TTC549 (cell line): ENCODE data around the gene ARID1B.

Source experiments
- FAIRE-seq: peaks from 2 replicates; lab custom pipeline; 2012; peaks lifted over from hg19 to GRCh38; lab: Jason Lieb, UNC

The ARID1B gene

DNA sequence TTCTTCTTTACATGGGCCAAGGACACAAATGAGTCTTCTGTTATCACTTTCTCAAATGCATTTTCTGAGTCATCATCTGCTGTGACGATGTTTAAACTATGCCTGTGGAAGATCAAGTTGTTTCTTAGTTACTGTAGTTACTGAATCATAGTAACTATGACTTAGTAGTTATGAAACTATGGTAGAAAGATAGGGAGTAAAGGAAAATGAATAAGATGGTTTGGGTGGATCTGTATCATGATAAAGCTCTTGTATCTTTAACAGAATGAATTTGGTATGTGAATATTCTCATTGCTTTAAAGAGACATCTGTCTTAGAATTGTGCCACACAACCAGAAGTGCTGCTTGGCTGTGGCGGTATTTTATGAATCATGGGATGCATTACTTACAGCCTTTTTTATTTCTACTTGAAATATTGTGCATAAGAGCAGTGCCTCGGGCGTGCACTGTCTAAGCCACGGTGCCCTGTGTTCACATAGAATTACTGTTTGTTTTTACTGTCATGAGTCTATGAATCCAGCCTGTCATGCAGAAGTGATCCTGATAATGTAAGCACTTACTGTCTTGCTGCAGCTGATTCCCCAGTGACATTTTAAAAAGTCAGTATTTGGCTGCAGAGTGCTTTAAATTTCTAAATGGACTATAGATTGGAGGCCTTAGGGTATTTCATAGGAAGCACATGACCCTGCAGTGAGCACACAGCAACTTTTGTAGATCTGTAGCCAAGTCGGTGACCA, 330.9 kb downstream of the ARID1B start:
- FAIRE-seq: no peak

DNA sequence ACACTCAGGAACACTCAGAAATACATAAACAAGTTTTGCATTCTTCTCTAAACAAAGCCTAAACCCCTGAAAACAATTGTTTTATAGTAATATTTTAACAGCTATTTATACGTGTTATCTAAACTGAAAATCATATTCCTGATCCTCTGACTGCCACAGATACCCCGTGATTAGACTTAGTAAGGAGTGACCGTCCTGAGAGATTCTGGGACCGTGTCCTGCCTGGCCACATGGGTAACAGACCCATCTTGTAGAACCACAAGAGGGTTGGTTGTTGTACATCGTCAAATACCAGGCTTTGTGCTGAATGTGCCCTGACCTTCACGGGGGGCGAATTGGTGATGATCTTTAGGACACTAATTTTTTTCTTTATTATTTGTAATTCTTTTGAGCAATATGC, 331.7 kb downstream of the ARID1B start:
- no peak for FAIRE-seq

DNA sequence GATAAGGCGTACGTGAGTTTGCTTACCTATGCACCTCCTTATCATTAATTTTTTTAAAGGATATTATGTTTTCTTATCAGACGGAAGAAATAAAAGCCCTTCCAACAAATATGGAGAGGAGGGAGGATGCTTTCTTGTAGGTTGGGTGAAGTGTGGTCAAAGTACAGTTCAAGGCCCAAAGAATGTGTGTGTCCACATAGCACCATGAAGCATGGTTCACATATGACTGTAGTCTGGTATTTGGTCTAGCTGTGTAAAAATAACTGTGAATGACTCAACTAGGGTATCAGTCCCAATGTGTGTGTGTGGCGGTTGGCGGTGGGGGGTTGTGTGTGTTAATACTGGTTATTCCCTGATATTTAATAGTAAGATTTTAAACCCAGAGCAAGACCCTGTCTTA, 333.4 kb downstream of the ARID1B start:
- FAIRE-seq: no peak

DNA sequence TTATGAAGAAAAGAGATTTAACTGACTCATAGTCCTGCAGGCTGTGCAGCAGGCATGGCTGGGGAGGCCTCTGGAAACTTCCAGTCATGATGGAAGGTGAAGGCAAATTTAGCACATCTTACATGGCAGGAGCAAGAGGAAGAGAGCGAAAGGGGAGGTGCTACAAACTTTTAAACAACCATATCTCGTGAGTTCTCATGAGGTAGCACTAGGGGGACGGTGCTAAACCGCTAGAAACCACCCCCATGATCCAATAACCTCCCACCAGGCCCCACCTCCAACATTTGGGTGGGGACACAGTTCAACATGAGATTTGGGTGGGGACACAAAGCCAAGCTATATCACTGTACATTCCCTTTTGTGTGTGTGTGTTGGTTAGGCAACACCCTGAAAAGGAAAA, 336.2 kb downstream of the ARID1B start:
- no peak for FAIRE-seq

DNA sequence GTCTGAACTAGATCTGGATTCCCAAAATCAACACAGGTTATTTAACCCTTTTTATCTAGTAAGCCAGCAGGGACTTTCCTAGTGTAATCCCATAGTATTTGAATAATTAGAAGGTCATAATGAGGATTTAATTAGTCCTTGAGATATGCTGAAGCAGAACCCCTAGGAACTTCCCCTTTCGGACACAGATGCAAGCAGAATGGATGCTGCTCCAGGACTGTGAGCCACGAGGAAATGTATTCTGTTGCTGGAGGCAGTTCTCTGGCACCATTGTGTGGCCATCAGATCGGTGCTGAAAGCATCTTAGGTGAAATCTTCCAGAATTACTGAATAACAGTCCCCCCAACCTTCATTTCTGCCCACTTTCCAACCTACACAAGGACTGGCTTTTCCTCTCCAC, 339.2 kb downstream of the ARID1B start:
- FAIRE-seq: no peak

DNA sequence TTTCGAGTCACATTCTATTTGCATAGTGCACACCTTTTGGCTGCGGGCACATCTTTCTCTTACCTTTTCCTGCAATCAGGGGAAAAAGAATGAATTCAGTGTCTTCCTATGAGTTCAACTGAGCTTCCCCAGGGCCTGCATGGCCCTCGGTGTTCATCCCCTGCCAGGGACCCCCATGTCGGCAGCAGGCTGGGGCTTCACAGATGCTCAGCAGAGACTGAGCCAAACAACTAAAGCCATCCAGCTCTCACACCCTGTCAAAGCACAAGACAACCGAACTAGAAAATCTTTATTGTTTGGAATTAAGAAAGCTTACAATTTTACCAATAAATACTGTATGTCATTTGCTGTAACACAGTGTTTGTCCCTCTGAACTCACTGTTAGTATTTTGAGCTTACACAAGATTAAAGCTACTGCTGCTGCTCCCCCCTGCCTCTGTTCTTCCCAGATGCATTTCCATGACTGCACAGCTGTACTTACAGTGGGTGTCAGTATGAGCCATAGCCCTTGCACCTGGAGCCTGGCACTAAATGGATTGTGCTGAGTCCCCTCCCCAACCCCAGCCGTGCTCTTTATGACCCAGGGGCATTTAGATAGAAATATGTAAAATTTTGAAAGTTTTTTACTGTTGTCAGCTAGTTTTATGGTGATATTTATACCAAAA, 340.4 kb downstream of the ARID1B start:
- no peak for FAIRE-seq

DNA sequence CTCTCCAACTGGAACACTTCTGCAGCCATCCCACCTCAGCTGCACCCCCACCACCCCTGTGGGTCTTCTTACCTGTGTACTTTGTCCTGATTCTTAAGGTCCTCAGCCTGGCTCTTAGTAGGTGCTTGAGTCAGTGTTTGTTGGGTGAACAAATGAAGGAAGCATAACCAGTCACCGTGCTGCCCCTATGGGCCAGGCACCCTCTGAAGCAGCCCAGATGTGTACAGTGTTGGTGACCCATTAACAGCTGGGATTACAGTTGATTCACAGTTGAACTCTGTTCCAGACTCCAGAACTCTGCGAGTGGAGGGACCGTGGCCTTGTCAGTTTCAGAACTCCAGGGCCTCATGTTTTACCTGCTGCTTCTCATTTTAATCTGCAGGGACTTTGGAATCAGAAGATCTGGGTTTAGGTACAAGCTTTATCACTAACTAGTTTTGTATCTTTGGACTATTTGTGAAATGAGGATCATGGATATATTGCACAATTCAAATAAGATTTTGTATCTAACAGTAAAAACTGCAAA, 342.4 kb downstream of the ARID1B start:
- no peak for FAIRE-seq

DNA sequence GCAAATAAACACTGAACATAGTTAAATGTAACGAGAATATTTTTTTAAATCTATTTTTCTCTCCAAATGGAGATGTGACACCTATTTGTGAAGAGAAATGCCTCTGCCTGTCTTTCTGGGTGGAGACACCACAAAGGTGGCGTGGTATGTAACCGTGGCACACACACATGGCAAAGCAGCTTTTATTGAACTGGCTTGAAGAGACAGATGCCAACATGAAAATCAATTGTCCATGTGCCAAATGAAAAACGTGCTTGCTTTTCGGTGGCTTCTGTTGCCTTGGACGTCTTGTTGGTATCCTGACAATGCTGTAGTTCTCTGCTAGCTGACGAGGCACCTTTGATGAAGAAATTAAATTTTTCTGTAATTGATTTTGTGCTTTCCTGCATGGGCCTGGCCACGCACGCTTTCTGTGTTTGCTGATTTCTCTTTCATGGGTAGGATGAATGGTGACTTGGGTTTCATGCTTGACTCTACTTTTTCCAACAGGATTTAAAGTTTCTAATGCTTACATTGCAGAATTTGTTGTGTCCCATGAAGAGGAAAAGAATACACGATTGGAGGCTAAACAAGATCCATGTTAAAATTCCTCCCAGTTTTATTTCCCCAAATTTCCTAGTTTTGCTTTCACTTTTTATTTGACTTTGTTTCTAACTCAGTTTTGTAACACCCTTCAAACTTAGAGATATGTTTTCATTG, 343.5 kb downstream of the ARID1B start:
- no peak for FAIRE-seq

DNA sequence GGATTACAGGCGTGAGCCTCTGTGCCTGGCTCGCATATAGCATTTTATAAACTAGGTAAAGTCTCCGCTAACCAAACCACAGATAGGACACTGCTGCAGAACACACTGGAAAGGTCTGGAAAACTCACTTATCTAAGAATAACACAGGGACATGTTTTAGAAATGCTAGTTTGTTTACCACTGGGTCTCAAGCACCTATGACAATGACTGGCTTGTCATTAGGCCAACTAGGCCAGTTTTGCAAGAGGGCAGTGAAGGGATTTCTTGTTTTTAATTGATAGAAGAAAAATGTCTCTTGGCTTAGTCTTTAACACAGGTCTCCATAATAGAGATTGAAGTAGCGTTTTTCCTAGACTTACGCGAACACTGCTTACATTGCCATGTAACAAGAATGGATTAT, 344.7 kb downstream of the ARID1B start:
- no peak for FAIRE-seq

DNA sequence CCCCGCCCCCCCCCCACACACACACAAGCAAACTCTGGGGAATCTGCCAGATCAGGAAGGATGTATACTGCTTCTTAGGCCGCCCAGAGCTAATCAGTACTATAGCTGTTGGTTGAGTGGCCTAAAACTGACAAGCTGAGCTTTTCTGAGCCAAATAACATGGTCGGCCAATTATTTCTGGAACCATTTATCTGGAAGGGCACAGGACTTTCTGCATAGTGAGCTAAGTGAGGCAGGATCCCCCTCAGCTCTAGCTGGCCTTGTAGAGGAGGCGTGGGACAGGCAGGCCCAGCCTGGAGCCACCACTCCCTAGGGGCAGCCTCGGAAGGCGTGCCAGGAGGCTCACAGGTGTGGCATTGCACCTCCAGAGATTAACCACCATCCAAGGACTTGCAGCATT, 346.1 kb downstream of the ARID1B start:
- no peak for FAIRE-seq

DNA sequence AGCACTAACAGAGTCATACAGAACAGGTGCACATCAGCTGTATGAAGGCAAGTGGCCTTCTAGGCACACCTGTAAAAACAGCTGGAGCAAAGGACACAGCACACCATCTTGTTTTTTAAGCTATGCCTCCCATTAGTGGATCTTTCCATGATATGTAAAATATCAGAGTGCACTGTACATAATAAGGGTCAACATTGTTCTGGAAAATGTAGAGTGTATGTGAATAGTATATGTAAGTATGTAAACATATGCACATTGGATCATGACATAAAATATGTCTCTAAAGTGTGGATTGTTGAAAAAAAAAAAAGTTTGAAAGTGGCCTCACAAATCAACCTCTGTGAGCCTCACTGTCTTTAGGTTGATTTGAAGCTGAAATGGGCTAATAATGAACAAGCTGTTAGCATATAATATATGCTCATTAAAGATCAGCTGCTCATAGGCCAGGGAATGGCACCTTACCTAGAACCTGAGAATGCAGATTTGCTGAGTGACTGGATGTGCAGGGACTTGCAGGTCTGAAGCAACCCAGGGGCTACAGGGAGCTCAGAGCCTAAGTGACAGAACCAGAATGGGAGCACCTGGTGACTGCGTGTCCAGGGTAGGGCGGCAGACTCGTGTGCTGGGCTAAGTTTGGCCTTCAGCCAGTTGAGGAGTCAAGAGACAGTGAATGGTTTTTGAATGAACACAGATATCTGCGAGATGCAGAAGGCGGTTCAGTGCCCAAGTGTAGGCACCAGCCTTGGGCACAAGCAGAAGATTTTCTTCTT, 347.5 kb downstream of the ARID1B start:
- FAIRE-seq: no peak

DNA sequence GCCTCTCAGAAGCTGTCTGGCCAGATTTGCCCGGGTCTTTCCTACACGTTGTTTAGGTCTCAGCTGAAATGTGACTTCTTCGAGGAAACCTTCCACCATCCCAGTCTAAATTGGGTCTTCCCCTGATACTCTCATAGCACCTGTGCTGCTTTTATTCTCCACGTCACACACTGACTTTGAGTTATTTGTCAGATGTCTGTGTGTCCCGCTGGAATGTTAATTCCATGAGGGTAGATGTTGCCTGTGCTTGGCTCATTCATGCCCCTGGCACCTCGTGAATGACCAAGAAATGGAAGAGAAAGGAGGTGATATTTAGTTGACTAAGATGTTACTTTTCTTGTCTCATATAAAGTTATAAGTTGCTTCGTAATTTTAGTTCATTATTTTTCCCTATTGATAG, 348.4 kb downstream of the ARID1B start:
- no peak for FAIRE-seq

DNA sequence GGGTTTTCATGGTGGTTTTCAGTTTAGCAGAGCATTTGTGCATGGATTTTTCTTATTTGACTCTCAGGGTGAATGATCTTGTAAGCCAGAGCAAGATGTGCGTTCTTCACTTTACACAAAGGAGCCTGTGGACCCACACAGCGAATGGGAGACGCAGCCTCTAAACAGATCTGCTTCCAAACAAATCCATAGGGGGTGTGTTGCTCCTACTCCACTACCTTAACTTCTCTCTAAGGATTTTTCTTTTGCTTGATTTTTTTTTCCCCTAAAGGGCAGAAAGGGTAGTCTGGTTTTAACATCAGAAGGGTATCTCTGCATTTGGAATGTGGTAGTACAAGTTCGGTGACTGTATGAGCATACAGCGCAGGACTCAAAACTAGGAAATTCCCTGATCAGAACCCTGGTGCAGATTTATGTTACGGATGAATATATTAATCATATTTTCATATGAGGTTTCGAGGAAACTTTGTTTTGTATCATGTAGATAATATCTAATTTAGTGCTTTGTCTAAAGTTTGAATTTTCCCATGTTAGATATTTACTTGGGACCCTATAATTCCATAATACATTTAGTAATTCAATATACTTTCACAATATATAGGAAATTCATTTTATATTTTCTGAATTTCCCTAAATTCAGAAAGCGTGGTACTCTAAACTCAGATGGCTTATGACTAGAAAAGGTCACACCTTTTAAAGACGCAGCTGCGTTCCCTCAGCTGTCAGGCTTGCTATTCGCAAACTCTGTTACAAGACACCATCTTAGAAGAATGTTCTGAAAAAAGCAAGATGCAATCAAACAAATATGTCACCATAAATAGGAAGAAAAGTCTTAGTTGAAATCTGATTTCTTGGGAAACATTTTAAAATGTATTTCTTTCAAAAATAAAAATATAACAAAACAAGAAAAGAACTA, 349.3 kb downstream of the ARID1B start:
- no peak for FAIRE-seq

DNA sequence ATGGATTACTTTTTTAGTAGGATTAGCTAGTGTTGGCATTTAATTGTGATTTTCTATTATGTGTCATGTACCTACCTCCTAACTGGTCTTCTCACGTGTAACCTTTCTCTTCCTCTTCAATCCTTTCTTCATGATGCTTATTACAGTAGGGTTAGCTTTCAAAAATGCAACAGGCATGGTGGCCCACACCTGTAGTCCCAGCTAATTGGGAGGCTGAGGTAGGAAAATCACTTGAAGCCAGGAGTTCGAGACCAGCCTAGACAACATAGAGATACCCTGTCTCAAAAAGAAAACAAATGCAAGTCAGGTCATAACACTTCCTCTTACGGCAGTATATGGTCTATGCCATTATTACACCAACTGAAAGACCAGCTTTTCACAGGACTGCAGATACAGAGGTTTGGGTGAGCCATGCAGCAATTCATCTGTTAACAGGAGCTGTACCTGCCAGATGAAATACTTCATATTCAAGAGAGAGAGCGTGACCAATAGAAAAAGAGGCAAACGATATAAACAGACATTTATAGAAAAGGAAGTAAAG, 351.1 kb downstream of the ARID1B start:
- no peak for FAIRE-seq

DNA sequence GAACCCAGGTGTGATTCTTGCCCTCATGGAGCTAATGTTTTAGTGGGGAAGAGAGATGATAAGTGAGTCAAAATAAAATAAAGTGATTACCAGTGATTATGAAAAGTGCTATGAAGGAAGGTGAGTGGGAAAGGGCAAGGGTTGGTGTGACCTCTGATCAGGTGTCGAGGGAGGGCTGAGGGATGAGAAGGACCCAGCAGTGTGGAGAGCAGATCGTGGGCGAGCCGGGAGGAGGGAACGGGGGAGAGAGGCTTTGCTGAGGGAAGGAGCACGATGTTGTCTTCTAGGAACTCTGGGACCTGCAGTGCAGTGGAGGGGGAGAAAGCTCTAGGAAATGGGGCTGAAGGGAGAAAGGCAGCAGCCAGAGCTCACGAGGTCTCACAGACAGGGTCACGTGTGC, 354.1 kb downstream of the ARID1B start:
- FAIRE-seq: no peak

DNA sequence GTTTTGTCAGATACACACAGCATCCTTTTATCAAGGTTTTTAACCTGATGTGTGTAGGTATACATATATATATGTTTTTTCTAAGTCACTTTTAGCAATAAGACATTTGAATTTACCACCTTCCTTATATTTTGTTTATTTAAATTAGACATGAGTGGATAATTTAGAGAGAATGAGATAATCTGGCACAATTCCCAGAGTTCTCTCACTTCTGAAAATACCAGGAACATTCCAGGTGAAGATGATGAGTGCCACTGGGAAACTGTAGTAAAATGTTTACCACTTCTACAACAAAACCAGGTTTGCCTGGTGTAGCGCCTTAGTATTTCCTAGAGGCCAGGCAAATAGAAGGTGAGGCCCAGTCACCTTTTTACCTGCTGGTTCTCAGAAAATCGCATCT, 356.7 kb downstream of the ARID1B start:
- FAIRE-seq: no peak

DNA sequence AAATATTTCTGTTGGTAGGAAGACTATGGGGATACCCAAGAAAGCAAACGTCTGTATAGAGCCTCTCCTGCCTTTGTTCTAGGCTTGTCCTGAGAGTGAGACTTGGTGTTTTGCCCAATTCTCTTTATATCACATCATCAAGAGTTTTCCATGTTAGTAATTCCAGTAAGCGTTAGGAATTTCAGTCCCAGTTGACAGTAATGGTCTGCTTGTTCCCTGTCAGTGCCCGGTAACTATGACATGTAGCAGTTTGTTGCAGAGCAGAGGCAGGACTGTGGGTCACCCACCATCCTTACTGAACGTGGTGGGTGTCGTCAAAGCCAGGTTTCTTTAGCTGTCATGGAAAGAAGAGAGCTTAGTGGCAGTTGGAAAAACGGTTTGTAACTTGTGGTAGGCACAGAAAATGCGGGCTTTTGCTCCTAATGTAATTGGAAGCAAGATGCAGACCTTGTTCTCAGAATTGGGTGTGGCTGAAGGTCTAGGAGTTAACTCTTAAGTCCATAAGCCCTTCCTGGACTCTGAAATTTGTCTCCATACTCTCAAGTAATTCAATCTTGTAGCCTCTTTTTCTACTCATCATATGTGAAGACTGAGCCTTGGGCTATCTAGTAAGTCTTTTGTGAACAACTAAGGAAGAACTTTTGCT, 357.3 kb downstream of the ARID1B start:
- no peak for FAIRE-seq

DNA sequence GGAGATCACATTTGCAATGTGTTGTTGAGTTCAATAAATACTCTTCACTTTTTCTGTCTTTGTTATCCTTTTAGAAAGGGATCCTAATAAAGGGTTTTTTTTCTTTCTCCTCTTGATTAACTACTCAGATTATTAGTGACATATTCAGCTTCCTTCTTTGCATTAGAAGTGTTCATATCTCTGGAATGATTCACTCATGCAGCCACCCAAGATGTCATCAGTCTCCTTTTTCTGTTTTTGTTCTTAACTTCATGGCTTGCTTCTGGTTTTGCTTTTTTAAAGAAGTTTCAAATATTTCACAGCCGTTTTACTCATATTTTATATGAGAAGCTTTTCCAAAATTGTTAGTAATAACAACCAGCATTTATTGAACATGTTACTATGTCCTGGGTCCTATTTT, 358.5 kb downstream of the ARID1B start:
- no peak for FAIRE-seq

DNA sequence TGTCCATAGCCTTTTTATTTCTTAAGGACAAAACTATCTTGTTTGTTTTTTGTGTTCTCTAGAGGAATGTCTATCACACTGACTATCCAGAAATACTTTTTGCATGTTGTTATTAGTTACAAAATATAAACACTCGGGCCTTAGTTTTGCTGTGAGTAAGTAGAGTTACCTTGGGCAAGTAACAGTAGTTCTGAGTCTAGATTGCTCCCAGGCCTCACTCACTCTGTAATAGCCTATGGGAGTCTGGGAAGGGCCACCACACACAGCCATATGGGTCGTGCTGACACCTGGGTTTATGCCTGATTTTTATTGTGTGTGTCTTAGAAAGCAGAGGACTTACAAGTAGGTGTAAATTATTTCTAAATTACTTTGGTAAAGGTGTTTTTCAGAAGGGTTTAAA, 360.3 kb downstream of the ARID1B start:
- FAIRE-seq: no peak

DNA sequence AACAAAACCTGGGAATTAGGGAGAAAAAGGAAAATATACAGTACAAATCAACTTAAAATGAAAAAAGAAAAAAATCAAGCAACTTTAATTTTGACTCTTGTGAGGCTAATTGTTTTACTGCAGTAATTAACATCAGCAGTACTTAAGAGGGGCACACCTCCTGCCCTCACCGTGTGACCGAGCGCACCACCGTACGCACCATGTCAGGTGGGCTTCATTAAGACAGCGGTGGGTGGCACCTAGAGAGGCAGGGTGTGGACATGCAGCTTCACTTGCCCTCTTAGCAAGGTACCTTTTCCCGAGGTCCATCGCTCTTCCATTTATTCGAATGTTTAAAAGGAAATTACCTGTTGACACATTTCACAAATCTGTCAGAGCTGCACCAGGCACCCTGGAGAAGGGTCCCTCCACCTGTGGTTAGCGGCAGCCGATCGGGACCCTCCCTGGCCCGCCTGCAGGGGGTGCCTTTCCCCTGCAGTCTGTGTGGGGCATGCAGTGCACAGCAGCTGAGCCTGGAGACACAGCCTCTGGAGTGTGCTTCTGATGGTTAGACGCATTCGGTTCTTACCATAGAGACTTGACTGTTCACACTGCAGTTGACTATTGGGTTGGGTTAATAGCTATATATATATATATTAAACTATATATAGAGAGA, 362.0 kb downstream of the ARID1B start:
- FAIRE-seq: no peak
